ENCODE results near the gene CCL14.
"Not testable (repeated sequence)": the region's sequence is repeated elsewhere in the genome, so short reads cannot be mapped to it uniquely, and the experiment has no call there.

The CCL14 gene

GRCh38 chr17:35948092-35948491 lies 38.4 kb downstream of the CCL14 start:
- no peak overlapping the region for H3K4me3 Mint-ChIP-seq
- no peak overlapping the region for H3K27ac Mint-ChIP-seq
- ATAC-seq (replicated peaks) (no peak), DNase-seq (no peak)
- no peaks in the 10 kb centered on the region for H3K36me3 Mint-ChIP-seq (ENCODE audit: insufficient read depth)
- peaks cover 0 to 2% of the 10 kb centered on the region in 2 donors for H3K4me1 Mint-ChIP-seq (ENCODE audit: low read depth in 2 of 2)
- no peaks in the 10 kb centered on the region for H3K27me3 Mint-ChIP-seq
- H3K9me3 Mint-ChIP-seq, result no peaks in the 10 kb centered on the region

DNA sequence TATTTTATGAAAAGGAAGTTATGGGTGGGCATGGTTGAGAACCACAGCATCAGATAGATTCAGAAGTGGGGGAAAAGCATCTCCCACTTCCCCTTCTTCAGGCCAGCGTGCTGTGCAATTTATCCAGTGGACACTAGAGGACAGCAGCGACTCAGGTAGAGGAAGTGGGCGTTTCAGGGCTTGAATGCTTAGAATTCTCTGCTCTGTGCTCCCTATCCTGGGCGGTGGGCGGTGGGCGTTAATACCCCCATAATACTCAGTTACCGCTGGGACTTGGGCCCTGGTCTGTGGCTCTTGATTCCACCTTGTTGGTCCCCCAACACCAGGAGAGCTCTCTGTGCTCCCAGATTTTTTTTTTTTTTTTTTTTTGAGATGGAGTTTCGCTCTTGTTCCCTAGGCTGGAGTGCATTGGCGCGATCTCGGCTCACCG lies 39.4 kb downstream of the CCL14 start:
- Mint-ChIP-seq H3K27ac (no peak overlapping the region), H3K4me1 (ENCODE audit: low read depth in 2 of 2) (peaks cover 0 to 3% of the 10 kb centered on the region in 2 donors)

DNA sequence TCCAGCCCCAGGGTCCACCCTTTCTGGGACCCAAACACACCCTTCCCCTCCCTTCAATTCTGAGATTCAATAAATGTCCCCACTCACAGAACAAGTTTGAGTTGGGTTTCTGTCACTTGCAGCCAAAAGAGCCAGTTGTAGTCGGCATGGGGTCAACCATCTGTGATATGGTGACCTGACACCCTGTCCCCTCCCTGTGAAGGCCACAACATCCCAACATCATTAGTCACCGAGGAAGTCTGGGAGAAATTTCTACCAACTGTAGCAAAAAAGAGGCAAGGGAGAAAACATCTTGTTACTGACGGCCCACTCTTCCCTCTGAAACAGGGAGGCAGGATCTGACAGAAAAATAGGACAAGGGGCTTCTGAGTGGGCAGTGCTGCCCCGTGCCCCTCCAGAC lies 42.4 kb downstream of the CCL14 start:
- DNase-seq (no peak), ATAC-seq (replicated peaks) (no peak)
- Mint-ChIP-seq H3K9me3 (no peaks in the 10 kb centered on the region), H3K36me3 (ENCODE audit: insufficient read depth) (no peaks in the 10 kb centered on the region), H3K4me3 (no peak overlapping the region), H3K27me3 (no peaks in the 10 kb centered on the region), H3K4me1 (ENCODE audit: low read depth in 2 of 2) (peaks cover under 1 to 3% of the 10 kb centered on the region in 2 donors), H3K27ac (no peak overlapping the region)

More for the DNA sequence above, 39.4 kb downstream of the CCL14 start:
- H3K36me3 Mint-ChIP-seq (ENCODE audit: insufficient read depth), result no peaks in the 10 kb centered on the region
- DNase-seq (peak; percentile 48 to 63 (median 57)), ATAC-seq (replicated peaks) (peak; percentile 95)
- H3K9me3 Mint-ChIP-seq, result no peaks in the 10 kb centered on the region
- H3K27me3 Mint-ChIP-seq, result no peaks in the 10 kb centered on the region
- H3K4me3 Mint-ChIP-seq, result peak overlapping the region; percentile 50 to 62

GRCh38 chr17:35943537-35943936 lies 43.0 kb downstream of the CCL14 start, which contains the start of gene LYZL6:
Gene LYZL6 (minus strand): TSS chr17:35943713. CDS start chr17:35939356, 4,357 bp downstream.
- ATAC-seq (replicated peaks) (no peak), DNase-seq (no peak)
- Mint-ChIP-seq H3K9me3 (no peaks in the 10 kb centered on the region), H3K4me3 (no peak within 1 kb of the TSS), H3K27me3 (no peaks in the 10 kb centered on the region), H3K27ac (peak within 1 kb of the TSS; percentile 41 to 53), H3K36me3 (ENCODE audit: insufficient read depth) (no peaks in the 10 kb centered on the region), H3K4me1 (ENCODE audit: low read depth in 2 of 2) (peaks cover 3 to 6% of the 10 kb centered on the region in 2 donors)

DNA sequence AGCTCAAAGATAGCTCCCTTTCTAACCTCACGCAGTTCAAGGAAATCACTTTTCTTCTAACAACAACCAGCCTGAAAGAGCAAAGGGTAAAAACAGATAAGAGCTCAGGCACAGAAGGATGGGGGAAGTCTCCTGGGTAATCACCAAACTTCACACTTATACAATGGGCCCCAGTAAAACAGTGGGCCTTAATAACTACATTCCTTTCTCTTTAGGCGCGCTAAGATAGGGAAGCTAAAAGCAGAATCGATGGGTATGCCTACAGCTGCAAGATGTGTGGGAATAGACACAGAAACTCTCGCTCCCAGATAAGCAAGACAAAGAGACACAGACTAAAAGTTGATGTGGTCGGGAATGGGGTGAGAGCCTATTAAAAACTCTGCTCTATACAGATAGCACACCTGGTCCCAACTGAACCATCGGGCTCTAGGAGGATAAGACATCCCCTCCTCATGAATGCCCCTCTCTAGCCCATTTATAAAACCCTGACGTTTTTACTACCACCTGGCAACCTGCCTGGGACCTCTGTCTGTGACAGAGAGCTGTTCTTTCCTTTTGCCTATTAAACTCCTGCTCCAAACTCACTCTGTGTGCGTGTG lies 43.8 kb downstream of the CCL14 start:
- ATAC-seq (replicated peaks) (no peak), DNase-seq (no peak)
- Mint-ChIP-seq H3K9me3 (no peaks in the 10 kb centered on the region), H3K36me3 (ENCODE audit: insufficient read depth) (no peaks in the 10 kb centered on the region), H3K4me1 (ENCODE audit: low read depth in 2 of 2) (peaks cover 4 to 6% of the 10 kb centered on the region in 2 donors), H3K27me3 (no peaks in the 10 kb centered on the region), H3K4me3 (no peak overlapping the region), H3K27ac (peak overlapping the region; percentile 41 to 53)

GRCh38 chr17:35938492-35938891 lies 48.0 kb downstream of the CCL14 start:
- DNase-seq; H3K27me3 Mint-ChIP-seq; H3K27ac Mint-ChIP-seq; H3K4me1 Mint-ChIP-seq (ENCODE audit: low read depth in 2 of 2); H3K36me3 Mint-ChIP-seq (ENCODE audit: insufficient read depth); ATAC-seq (replicated peaks); H3K9me3 Mint-ChIP-seq; H3K4me3 Mint-ChIP-seq: not testable (repeated sequence)

- no peaks in the 10 kb centered on the region for H3K36me3 Mint-ChIP-seq (ENCODE audit: insufficient read depth)
- H3K27me3 Mint-ChIP-seq, result no peaks in the 10 kb centered on the region
- DNase-seq (no peak), ATAC-seq (replicated peaks) (no peak)
- no peak overlapping the region for H3K27ac Mint-ChIP-seq
- H3K4me3 Mint-ChIP-seq, result no peak overlapping the region
- H3K9me3 Mint-ChIP-seq, result no peaks in the 10 kb centered on the region
- H3K4me1 Mint-ChIP-seq (ENCODE audit: low read depth in 2 of 2), result peaks cover 1 to 6% of the 10 kb centered on the region in 2 donors
Observed at GRCh38 chr17:35936063-35936462, 50.5 kb downstream of the CCL14 start.

DNA sequence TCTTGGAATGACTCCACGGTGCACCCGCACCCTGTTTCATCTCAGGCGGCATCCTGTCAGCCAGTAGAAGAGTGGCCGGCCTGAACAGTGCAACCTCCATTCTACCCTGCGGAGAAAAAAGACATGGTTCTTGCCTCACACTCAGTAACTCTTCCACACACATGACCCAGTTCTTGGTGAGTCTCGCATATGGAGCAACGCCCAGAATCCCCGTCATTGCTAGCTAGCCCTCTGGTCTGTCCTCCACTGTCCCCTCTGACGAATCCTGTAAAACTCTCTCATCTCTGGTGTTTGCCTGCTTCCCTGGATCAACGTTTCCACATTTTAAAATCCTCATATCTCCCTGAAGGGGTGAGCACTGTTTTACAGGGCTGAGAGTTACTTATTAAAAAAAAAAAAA lies 51.8 kb downstream of the CCL14 start:
- H3K36me3 Mint-ChIP-seq (ENCODE audit: insufficient read depth), result peaks cover 7% of the 10 kb centered on the region
- H3K4me3 Mint-ChIP-seq, result no peak overlapping the region
- ATAC-seq (replicated peaks) (no peak), DNase-seq (no peak)
- H3K9me3 Mint-ChIP-seq, result no peaks in the 10 kb centered on the region
- H3K4me1 Mint-ChIP-seq (ENCODE audit: low read depth in 2 of 2), result peaks cover 10 to 17% of the 10 kb centered on the region in 2 donors
- no peak overlapping the region for H3K27ac Mint-ChIP-seq
- H3K27me3 Mint-ChIP-seq, result no peaks in the 10 kb centered on the region
